Ascending aorta (tissue), 2 donors: ENCODE measurements around the gene TNIK. TPM values are rescaled to one million over a fixed set of nuclear protein-coding genes. Genes with fewer than 3 reads are reported as not detected.
"Not testable (repeated sequence)": the region's sequence is repeated elsewhere in the genome, so short reads cannot be mapped to it uniquely, and the experiment has no call there.

Experiments used
- DNase-seq, 2 donors: peaks; one replicate each; pipeline ENCODE4 v3.0.0-alpha.2; 2019; ENCODE audit warnings: low spot score in 2 of 2
- H3K27ac ChIP-seq, 2 donors: fragments of 200-600 bp; sonication (generic); one replicate each; pipeline ENCODE4 v1.5.1; 2016 to 2017; ENCODE audit warnings: mild to moderate bottlenecking in 1 of 2
- H3K27me3 ChIP-seq: fragments of 200-600 bp; sonication (generic); one replicate; pipeline ENCODE4 v1.5.1; 2017
- H3K36me3 ChIP-seq, 2 donors: fragments of 200-600 bp; sonication (generic); one replicate each; pipeline ENCODE4 v1.5.1; 2016
- H3K4me1 ChIP-seq, 2 donors: fragments of 200-600 bp; sonication (generic); one replicate each; pipeline ENCODE4 v1.5.1; 2016 to 2017; ENCODE audit warnings: mild to moderate bottlenecking in 1 of 2
- H3K4me3 ChIP-seq, 2 donors: fragments of 200-600 bp; sonication (generic); one replicate each; pipeline ENCODE4 v1.5.1; 2016 to 2017; ENCODE audit warnings: mild to moderate bottlenecking in 1 of 2
- H3K9me3 ChIP-seq, 2 donors: fragments of 200-600 bp; sonication (generic); one replicate each; pipeline ENCODE4 v1.5.1; 2016
- CTCF ChIP-seq, 3 experiments: fragments of 200-600 bp in 2 of 3; fragments of 450-650 bp in 1 of 3; sonication (generic) in 2 of 3; IDR thresholded peaks; one replicate each; pipeline ENCODE4 v1.5.1; 2016 to 2019; ENCODE audit warnings: antibody characterized with exemption in 3 of 3, mild to moderate bottlenecking in 1 of 3, moderate library complexity in 1 of 3
- intact Hi-C: fragments of 100-400 bp; cut with DNase I; formaldehyde crosslinking; loops from one replicate; pipeline ENCODE4 v1.15.1; 2023
- total RNA-seq: library from RNA; depleted of rRNA; stranded (reverse); fragments of >200 nt; gene quantifications from one replicate; pipeline ENCODE4 v1.1.0, GENCODE V29; 2016

TNIK gene
- total RNA-seq, 1 donor from 2014 or later, result 0.75 TPM

- no peak for TF ChIP-seq CTCF (IDR thresholded peaks at IDR 0.05)
- Histone ChIP-seq H3K4me1 (no peaks in the 10 kb centered on the region), H3K9me3 (no peaks in the 10 kb centered on the region), H3K36me3 (no peaks in the 10 kb centered on the region), H3K27ac (no peak overlapping the region), H3K27me3 (no peaks in the 10 kb centered on the region), H3K4me3 (no peak overlapping the region)
- intact Hi-C loops, result no loop called here
- no peak for DNase-seq
These were observed 8.3 kb downstream of the TNIK start for GRCh38 chr3:171451915-171452314.

- intact Hi-C loops, DNase-seq, H3K4me3 ChIP-seq, H3K36me3 ChIP-seq, H3K4me1 ChIP-seq, H3K9me3 ChIP-seq, H3K27me3 ChIP-seq, H3K27ac ChIP-seq: not testable (repeated sequence)
These were observed 12.7 kb downstream of the TNIK start for GRCh38 chr3:171447579-171447891.

- no peaks in the 10 kb centered on the region for H3K27me3 ChIP-seq
- TF ChIP-seq CTCF (IDR thresholded peaks at IDR 0.05), result no peak
- no peaks in the 10 kb centered on the region for H3K36me3 ChIP-seq
- no peak overlapping the region for H3K27ac ChIP-seq
- no peaks in the 10 kb centered on the region for H3K9me3 ChIP-seq
- intact Hi-C loops, result no loop called here
- no peak for DNase-seq
- no peak overlapping the region for H3K4me3 ChIP-seq
- H3K4me1 ChIP-seq, result no peaks in the 10 kb centered on the region
These were observed 13.2 kb downstream of the TNIK start for GRCh38 chr3:171446801-171447578.

GRCh38 chr3:171446301-171446700, 13.9 kb downstream of the TNIK start:
- H3K4me1 ChIP-seq, result no peaks in the 10 kb centered on the region
- no peaks in the 10 kb centered on the region for H3K27me3 ChIP-seq
- DNase-seq, result no peak
- no peak overlapping the region for H3K27ac ChIP-seq
- TF ChIP-seq CTCF (IDR thresholded peaks at IDR 0.05), result no peak
- H3K9me3 ChIP-seq, result no peaks in the 10 kb centered on the region
- H3K4me3 ChIP-seq, result no peak overlapping the region
- intact Hi-C loops, result no loop called here
- no peaks in the 10 kb centered on the region for H3K36me3 ChIP-seq

- no peaks in the 10 kb centered on the region for H3K36me3 ChIP-seq
- H3K27me3 ChIP-seq, result no peaks in the 10 kb centered on the region
- H3K4me3 ChIP-seq, result no peak overlapping the region
- H3K27ac ChIP-seq, result no peak overlapping the region
- H3K4me1 ChIP-seq, result no peaks in the 10 kb centered on the region
- intact Hi-C loops, result no loop called here
- no peak for TF ChIP-seq CTCF (IDR thresholded peaks at IDR 0.05)
- no peak for DNase-seq
- no peaks in the 10 kb centered on the region for H3K9me3 ChIP-seq
These were observed 14.5 kb downstream of the TNIK start for GRCh38 chr3:171445620-171446204.

GRCh38 chr3:171444001-171444690, 16.1 kb downstream of the TNIK start:
- no peak for DNase-seq
- Histone ChIP-seq H3K27ac (no peak overlapping the region), H3K27me3 (no peaks in the 10 kb centered on the region), H3K4me1 (no peaks in the 10 kb centered on the region), H3K4me3 (no peak overlapping the region), H3K9me3 (no peaks in the 10 kb centered on the region), H3K36me3 (no peaks in the 10 kb centered on the region)
- intact Hi-C loops, result no loop called here
- TF ChIP-seq CTCF (IDR thresholded peaks at IDR 0.05), result no peak
